RWPE2 (cell line): ENCODE results near the gene RNF151.
A peak's percentile ranks its signal among the peaks of the same experiment; 100 is the strongest.

Experiments used
- ATAC-seq: fragments of 200-7000 bp; cut with Tn5 transposase; 3 replicates; pipeline ENCODE4 v1.9.1; 2021; ENCODE audit warnings: low read depth
- DNase-seq: peaks from one replicate; pipeline ENCODE4 v3.0.0-alpha.2; 2020; ENCODE audit warnings: low spot score
- H3K27ac ChIP-seq: fragments of 450-650 bp; 2 replicates; pipeline ENCODE4 v1.5.1; 2017; ENCODE audit warnings: mild to moderate bottlenecking; ENCODE audit not compliant: poor library complexity, severe bottlenecking
- H3K27me3 ChIP-seq: fragments of 250-450 bp; sonication (Bioruptor Pico); 2 replicates; pipeline ENCODE4 v1.5.1; 2021; ENCODE audit warnings: mild to moderate bottlenecking, moderate library complexity; ENCODE audit not compliant: insufficient read depth, poor library complexity, severe bottlenecking
- H3K36me3 ChIP-seq: fragments of 250-450 bp; sonication (Bioruptor Pico); 2 replicates; pipeline ENCODE4 v1.5.1; 2020; ENCODE audit warnings: low read depth, mild to moderate bottlenecking, moderate library complexity
- H3K4me1 ChIP-seq: fragments of 250-450 bp; sonication (Bioruptor Pico); 2 replicates; pipeline ENCODE4 v1.5.1; 2021; ENCODE audit warnings: mild to moderate bottlenecking, moderate library complexity; ENCODE audit not compliant: insufficient read depth, poor library complexity, severe bottlenecking
- H3K4me3 ChIP-seq: fragments of 250-450 bp; sonication (Bioruptor Pico); 2 replicates; pipeline ENCODE4 v1.5.1; 2021; ENCODE audit warnings: mild to moderate bottlenecking, moderate library complexity; ENCODE audit not compliant: severe bottlenecking
- H3K9me3 ChIP-seq: fragments of 250-450 bp; sonication (Bioruptor Pico); 2 replicates; pipeline ENCODE4 v1.5.1; 2021; ENCODE audit warnings: mild to moderate bottlenecking, moderate library complexity; ENCODE audit not compliant: severe bottlenecking
- CTCF ChIP-seq: fragments of 450-650 bp; IDR thresholded peaks from one replicate; pipeline ENCODE4 v1.5.1; 2017; ENCODE audit warnings: mild to moderate bottlenecking, moderate library complexity; ENCODE audit not compliant: poor library complexity, severe bottlenecking

Gene RNF151

GRCh38 chr16:1992704-1993317 is 26.2 kb downstream of the RNF151 start:
- ATAC-seq (no peak), DNase-seq (no peak)
- no peak overlapping the region for H3K4me3 ChIP-seq
- peaks cover 10% of the 10 kb centered on the region for H3K36me3 ChIP-seq
- H3K27ac ChIP-seq = no peak overlapping the region
- no peaks in the 10 kb centered on the region for H3K9me3 ChIP-seq
- H3K4me1 ChIP-seq = peaks cover 2% of the 10 kb centered on the region
- TF ChIP-seq CTCF = no peak
- peaks cover 5% of the 10 kb centered on the region for H3K27me3 ChIP-seq

GRCh38 chr16:1993731-1994131 is 27.1 kb downstream of the RNF151 start:
- H3K4me1 ChIP-seq = peaks cover 2% of the 10 kb centered on the region
- H3K36me3 ChIP-seq = peaks cover 10% of the 10 kb centered on the region
- peaks cover 5% of the 10 kb centered on the region for H3K27me3 ChIP-seq
- DNase-seq = no peak
- peak overlapping the region; percentile 21 for H3K27ac ChIP-seq
- H3K4me3 ChIP-seq = no peak overlapping the region
- peak; percentile 66 for ATAC-seq
- no peak for TF ChIP-seq CTCF
- no peaks in the 10 kb centered on the region for H3K9me3 ChIP-seq

DNA sequence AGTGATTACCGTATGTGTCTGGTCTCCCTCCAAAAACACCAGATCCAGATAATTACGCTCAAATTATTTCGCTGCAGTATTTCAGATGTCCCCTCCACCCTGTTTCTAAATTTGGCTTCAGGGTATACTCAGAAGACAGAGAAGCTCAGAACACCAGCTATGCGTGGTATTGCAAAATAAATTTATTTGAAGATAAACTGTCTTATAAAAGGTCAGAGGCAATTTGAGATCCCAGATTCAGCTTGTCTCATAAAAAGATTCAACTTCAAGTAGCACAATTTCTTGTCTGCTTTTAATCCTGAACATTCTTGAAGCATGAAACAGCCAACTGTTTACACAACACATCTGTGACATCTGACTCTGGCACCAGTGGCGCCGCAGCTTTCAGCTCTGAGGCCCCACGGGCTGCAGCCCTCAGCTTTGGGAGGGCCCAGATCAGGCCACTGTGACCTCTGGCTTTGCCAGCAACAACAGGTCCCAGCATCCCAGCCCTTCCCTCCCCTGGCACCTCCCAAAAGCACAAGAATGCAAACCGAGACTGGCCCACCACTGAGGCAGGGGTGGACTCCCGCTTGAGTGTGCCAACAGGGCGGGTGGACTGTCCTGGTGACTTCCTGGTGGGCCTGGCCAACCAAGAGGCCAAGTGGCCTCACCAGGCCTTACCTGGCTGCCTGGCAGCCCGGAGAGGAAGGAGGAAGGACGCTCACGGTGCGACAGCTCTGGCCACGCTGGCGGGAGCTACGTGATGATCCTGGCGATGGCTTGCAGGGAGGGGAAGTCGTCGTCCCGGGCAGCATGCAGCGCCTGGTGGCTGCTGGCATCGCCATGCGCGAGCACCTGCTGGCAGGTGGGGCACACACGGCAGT is 31.1 kb downstream of the RNF151 start:
- H3K27me3 ChIP-seq = no peaks in the 10 kb centered on the region
- peaks cover 48% of the 10 kb centered on the region for H3K36me3 ChIP-seq
- DNase-seq = no peak
- no peak for TF ChIP-seq CTCF
- H3K27ac ChIP-seq = no peak overlapping the region
- no peak overlapping the region for H3K4me3 ChIP-seq
- no peaks in the 10 kb centered on the region for H3K4me1 ChIP-seq
- H3K9me3 ChIP-seq = no peaks in the 10 kb centered on the region
- ATAC-seq = no peak

DNA sequence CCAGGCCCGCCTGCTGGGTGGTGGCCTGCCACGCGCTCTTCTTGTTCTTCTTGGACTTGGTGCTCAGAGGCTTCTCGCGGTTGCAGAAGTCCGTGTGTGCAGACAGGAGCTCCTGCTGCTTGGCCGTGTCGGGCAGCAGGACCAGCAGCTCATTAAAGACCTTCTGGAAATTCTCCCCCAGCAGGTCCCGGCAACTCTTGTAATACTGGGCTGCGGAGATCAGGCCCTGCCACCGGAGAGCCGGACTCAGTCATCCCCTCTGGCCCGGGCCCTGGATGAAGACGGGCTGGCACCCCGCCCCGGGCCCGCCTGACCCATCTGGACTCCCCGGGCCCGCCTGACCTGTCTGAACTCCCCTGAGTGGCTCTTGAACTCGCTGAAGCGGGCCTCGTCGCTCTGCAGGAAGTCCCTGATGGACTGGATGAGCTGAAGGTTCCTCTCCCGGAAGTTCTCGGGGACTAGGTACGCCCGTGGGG is 31.7 kb downstream of the RNF151 start:
- no peak for ATAC-seq

More for the DNA sequence above, 31.7 kb downstream of the RNF151 start:
- Histone ChIP-seq H3K27me3 (no peaks in the 10 kb centered on the region), H3K4me3 (no peak overlapping the region), H3K27ac (no peak overlapping the region), H3K36me3 (peaks cover 55% of the 10 kb centered on the region), H3K9me3 (no peaks in the 10 kb centered on the region), H3K4me1 (no peaks in the 10 kb centered on the region)
- DNase-seq = no peak
- TF ChIP-seq CTCF = no peak
